ENCODE data around the gene PAPSS2.

DNA sequence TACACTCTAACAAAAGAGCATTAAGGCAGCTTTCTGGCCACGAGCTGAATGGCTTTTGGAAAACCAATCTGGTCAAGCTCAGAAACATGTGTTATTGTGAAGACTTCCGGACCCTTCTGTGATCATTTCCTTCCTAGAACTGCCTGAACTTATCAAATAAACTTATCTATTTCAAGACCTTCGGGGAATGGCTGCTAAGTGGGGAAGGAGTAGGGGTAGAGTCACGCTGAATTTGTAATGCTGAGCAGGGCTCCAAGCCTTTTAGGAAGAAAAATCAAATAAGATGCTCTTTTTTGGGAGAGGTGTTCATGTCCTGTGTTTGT lies 56.6 kb downstream of the PAPSS2 start:
- TF ChIP-seq POLR2A (IDR thresholded peaks at IDR 0.05): no peak
- TF ChIP-seq, protein P1, sequence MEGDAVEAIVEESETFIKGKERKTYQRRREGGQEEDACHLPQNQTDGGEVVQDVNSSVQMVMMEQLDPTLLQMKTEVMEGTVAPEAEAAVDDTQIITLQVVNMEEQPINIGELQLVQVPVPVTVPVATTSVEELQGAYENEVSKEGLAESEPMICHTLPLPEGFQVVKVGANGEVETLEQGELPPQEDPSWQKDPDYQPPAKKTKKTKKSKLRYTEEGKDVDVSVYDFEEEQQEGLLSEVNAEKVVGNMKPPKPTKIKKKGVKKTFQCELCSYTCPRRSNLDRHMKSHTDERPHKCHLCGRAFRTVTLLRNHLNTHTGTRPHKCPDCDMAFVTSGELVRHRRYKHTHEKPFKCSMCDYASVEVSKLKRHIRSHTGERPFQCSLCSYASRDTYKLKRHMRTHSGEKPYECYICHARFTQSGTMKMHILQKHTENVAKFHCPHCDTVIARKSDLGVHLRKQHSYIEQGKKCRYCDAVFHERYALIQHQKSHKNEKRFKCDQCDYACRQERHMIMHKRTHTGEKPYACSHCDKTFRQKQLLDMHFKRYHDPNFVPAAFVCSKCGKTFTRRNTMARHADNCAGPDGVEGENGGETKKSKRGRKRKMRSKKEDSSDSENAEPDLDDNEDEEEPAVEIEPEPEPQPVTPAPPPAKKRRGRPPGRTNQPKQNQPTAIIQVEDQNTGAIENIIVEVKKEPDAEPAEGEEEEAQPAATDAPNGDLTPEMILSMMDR (IDR thresholded peaks at IDR 0.05): no peak
